HCT116 (cell line): ENCODE data around the gene ITGAL. TPM values are rescaled to one million over a fixed set of nuclear protein-coding genes. Genes with fewer than 3 reads are reported as not detected.

Source experiments
- ATAC-seq: fragments of 200-7000 bp; cut with Tn5 transposase; 2 replicates; pipeline ENCODE4 v1.9.1; 2020; ENCODE audit warnings: mild to moderate bottlenecking, moderate library complexity
- BruUV-seq: library from RNA; stranded (reverse); fragments of 400-500 nt; replicated peaks from 2 replicates; lab custom pipeline; 2021; lab: Mats Ljungman, UMichigan
- CTCF ChIA-PET: fragments of 300-600 bp; sonication (Branson Sonifier 250); formaldehyde crosslinking; loops from one replicate; lab custom pipeline; 2021; ENCODE audit warnings: antibody characterized with exemption; lab: Charles Lee
- POLR2A ChIA-PET: fragments of 300-600, 350-600 bp; sonication (Branson Sonifier 250); formaldehyde crosslinking; loops from one replicate; lab custom pipeline; 2021; ENCODE audit warnings: antibody characterized with exemption; lab: Charles Lee
- RAD21 ChIA-PET, 2 experiments: fragments of 300-600 bp; sonication (Branson Sonifier 250); formaldehyde crosslinking; loops; one replicate each; lab custom pipeline; 2023; ENCODE audit warnings: low total read pairs in 2 of 2; ENCODE audit not compliant: uncharacterized antibody in 2 of 2, unreplicated experiment in 2 of 2, low non-redundant PET in 1 of 2; lab: Charles Lee
- DNase-seq: peaks from one replicate; pipeline ENCODE4 v3.0.0-alpha.2; 2010; ENCODE audit warnings: low read depth, low spot score
- H2AFZ ChIP-seq: fragments of 200-600 bp; shearing (Covaris generic), sonication (generic); 2 replicates; pipeline ENCODE4 v1.6.1; 2017; ENCODE audit warnings: low read depth, mixed run types, mixed read lengths, antibody characterized with exemption, low read length; ENCODE audit not compliant: poor library complexity, severe bottlenecking
- H3K27ac ChIP-seq: 2 replicates; pipeline ENCODE4 v1.5.1; 2012; ENCODE audit warnings: low read depth, low read length
- H3K27me3 ChIP-seq: fragments of 200-600 bp; sonication (generic); 2 replicates; pipeline ENCODE4 v1.6.1; 2016; ENCODE audit warnings: mixed run types, low read length, mixed read lengths; ENCODE audit not compliant: insufficient read depth
- H3K36me3 ChIP-seq, 2 experiments: fragments of 200-500 bp in 1 of 2; fragments of 200-600 bp in 1 of 2; sonication (Bioruptor generic) in 1 of 2; sonication (generic) in 1 of 2; 2 replicates each; pipeline versions ENCODE4 v1.5.1 to v1.6.1; 2014 to 2016; ENCODE audit warnings: low read length in 2 of 2, inconsistent platforms in 1 of 2, mixed read lengths in 1 of 2, mixed run types in 1 of 2; ENCODE audit not compliant: insufficient read depth in 2 of 2, control insufficient read depth in 1 of 2
- H3K4me1 ChIP-seq, 2 experiments: fragments of 200-600 bp in 1 of 2; sonication (generic) in 1 of 2; 2 replicates each; pipeline versions ENCODE4 v1.5.1 to v1.6.1; 2012 to 2017; ENCODE audit warnings: low read length in 2 of 2, inconsistent platforms in 1 of 2, mild to moderate bottlenecking in 1 of 2, mixed read lengths in 1 of 2, mixed run types in 1 of 2, moderate library complexity in 1 of 2; ENCODE audit not compliant: insufficient read depth in 2 of 2, control insufficient read depth in 1 of 2
- H3K4me2 ChIP-seq: fragments of 200-600 bp; sonication (generic); 2 replicates; pipeline ENCODE4 v1.6.1; 2017; ENCODE audit warnings: mixed run types, low read length, mixed read lengths
- H3K4me3 ChIP-seq, 2 experiments: fragments of 200-600 bp in 1 of 2; sonication (generic) in 1 of 2; replicated peaks in 1 of 2; 2 replicates each; pipeline ENCODE4 v1.5.1; 2011 to 2016; ENCODE audit warnings: low read length in 2 of 2, control low read depth in 1 of 2, low read depth in 1 of 2, mild to moderate bottlenecking in 1 of 2, mixed read lengths in 1 of 2, mixed run types in 1 of 2
- H3K79me2 ChIP-seq: fragments of 200-600 bp; sonication (generic); 2 replicates; pipeline ENCODE4 v1.6.1; 2017; ENCODE audit warnings: mild to moderate bottlenecking, mixed run types, low read length, moderate library complexity, mixed read lengths; ENCODE audit not compliant: insufficient read depth
- H3K9ac ChIP-seq: fragments of 200-600 bp; sonication (generic); 2 replicates; pipeline ENCODE4 v1.6.1; 2016; ENCODE audit warnings: low read length, mixed read lengths
- H3K9me2 ChIP-seq: fragments of 200-600 bp; sonication (generic), shearing (Covaris generic); 2 replicates; pipeline ENCODE4 v1.6.1; 2017; ENCODE audit warnings: mixed run types, mild to moderate bottlenecking, moderate library complexity; ENCODE audit not compliant: insufficient read depth
- H3K9me3 ChIP-seq, 2 experiments: fragments of 200-500 bp in 1 of 2; fragments of 200-600 bp in 1 of 2; sonication (Bioruptor generic) in 1 of 2; sonication (generic) in 1 of 2; 2 replicates each; pipeline ENCODE4 v1.6.1; 2014 to 2017; ENCODE audit warnings: low read length in 2 of 2, mixed read lengths in 2 of 2, inconsistent platforms in 1 of 2, low read depth in 1 of 2, mild to moderate bottlenecking in 1 of 2, mixed run types in 1 of 2, moderate library complexity in 1 of 2; ENCODE audit not compliant: control insufficient read depth in 1 of 2, insufficient read depth in 1 of 2
- H4K20me1 ChIP-seq: fragments of 200-600 bp; sonication (generic), shearing (Covaris generic); 2 replicates; pipeline ENCODE4 v1.6.1; 2017; ENCODE audit warnings: mixed run types, mild to moderate bottlenecking, moderate library complexity; ENCODE audit not compliant: insufficient read depth
- CBX3 ChIP-seq: IDR thresholded peaks from 2 replicates; pipeline ENCODE4 v1.6.1; 2012; ENCODE audit warnings: low read depth
- CEBPB ChIP-seq: IDR thresholded peaks from 2 replicates; pipeline ENCODE4 v1.6.1; 2012; ENCODE audit warnings: low read depth
- EGR1 ChIP-seq: IDR thresholded peaks from 2 replicates; pipeline ENCODE4 v1.6.1; 2012; ENCODE audit warnings: low read depth
- EZH2 ChIP-seq: fragments of 200-600 bp; sonication (generic); IDR thresholded peaks from 2 replicates; pipeline ENCODE4 v1.6.1; 2017; ENCODE audit warnings: antibody characterized with exemption, mixed run types
- EZH2phosphoT487 ChIP-seq: fragments of 200-600 bp; IDR thresholded peaks from 2 replicates; pipeline ENCODE4 v1.6.1; 2018; ENCODE audit warnings: antibody characterized with exemption, borderline replicate concordance
- POLR2AphosphoS5 ChIP-seq: IDR thresholded peaks from 2 replicates; pipeline ENCODE4 v1.6.1; 2011; ENCODE audit warnings: mild to moderate bottlenecking, low read depth, low read length, moderate library complexity
- SP1 ChIP-seq: IDR thresholded peaks from 2 replicates; pipeline ENCODE4 v1.6.1; 2012; ENCODE audit warnings: low read depth
- ZNF274 ChIP-seq: fragments of 200-500 bp; sonication (Bioruptor generic); IDR thresholded peaks from 2 replicates; pipeline ENCODE4 v1.6.1; 2014; ENCODE audit warnings: mild to moderate bottlenecking, low read depth, low read length, inconsistent platforms
- intact Hi-C: fragments of 100-400 bp; cut with micrococcal nuclease; formaldehyde crosslinking; loops from 2 replicates; pipeline ENCODE4 v1.10.0; 2022
- total RNA-seq: library from RNA; stranded (reverse); gene quantifications from one replicate; pipeline ENCODE4 v1.2.1, GENCODE V29; 2021; ENCODE audit not compliant: unreplicated experiment
- TF ChIP-seq, protein P1 (sequence below): IDR thresholded peaks from 2 replicates; pipeline ENCODE4 v1.6.1; 2012; ENCODE audit warnings: low read depth
- TF ChIP-seq, protein P2 (sequence below): IDR thresholded peaks from 2 replicates; pipeline ENCODE4 v1.6.1; 2012
- TF ChIP-seq, protein P3 (sequence below): IDR thresholded peaks from 2 replicates; pipeline ENCODE4 v1.6.1; 2012

The ITGAL gene
- total RNA-seq, 1 experiment from 2014 or later = 1.4 TPM

DNA sequence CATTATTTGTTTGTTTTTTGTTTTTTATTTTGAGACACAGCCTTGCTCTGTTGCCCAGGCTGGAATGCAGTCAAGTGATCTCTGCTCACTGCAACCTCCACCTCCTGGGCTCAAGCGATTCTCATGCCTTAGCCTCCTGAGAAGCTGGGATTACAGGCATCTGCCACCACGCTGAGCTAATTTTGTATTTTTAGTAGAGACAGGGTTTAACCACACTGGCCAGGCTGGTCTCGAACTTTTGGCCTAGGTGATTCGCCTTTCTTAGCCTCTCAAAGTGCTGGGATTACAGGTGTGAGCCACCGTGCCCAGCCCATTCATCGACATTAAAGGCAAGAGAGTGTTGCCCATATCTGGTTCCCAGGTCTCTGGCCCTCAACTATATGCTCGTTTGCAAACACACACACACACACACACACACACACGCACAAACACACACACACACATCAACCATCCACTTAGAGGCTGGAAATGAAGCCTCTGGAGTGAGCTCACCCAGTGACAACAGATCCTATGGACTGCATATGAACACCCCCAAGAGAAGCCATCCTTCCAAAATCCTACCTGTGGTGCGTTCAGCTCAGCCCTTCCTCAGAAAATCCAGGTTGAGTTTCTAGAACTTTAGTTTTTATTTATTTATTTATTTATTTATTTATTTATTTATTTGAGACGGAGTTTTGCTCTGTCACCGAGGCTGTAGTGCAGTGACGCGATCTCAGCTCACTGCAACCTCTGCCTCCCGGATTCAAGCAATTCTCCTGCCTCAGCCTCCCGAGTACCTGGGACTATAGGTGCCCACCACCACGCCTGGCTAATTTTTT is 14.6 kb upstream of the ITGAL start:
- no TSS peak for BruUV-seq
- Histone ChIP-seq H3K4me1 (no peaks in the 10 kb centered on the region), H3K4me2 (no peak overlapping the region), H4K20me1 (no peaks in the 10 kb centered on the region), H3K4me3 (no peak overlapping the region), H3K36me3 (no peaks in the 10 kb centered on the region), H3K79me2 (no peaks in the 10 kb centered on the region), H3K27me3 (no peaks in the 10 kb centered on the region), H2AFZ (no peak overlapping the region), H3K9ac (no peak overlapping the region), H3K9me2 (no peaks in the 10 kb centered on the region), H3K9me3 (no peaks in the 10 kb centered on the region), H3K27ac (no peak overlapping the region)
- DNase-seq (no peak), ATAC-seq (no peak)
- ChIA-PET POLR2A (interaction anchor here (1.1 kb wide), 1 partner anchor 20 kb away, joined by 8 read pairs; no protein-coding TSS in a partner anchor), RAD21 (no interaction called here), CTCF (interaction anchor here (0.6 to 1.5 kb wide), 2 partner anchors 9 to 18 kb away, joined by 3 to 4 read pairs; no protein-coding TSS in a partner anchor)
- intact Hi-C loops = no loop called here
- no peak for TF ChIP-seq EZH2
- no peak for TF ChIP-seq CBX3
- TF ChIP-seq POLR2AphosphoS5 = no peak
- TF ChIP-seq ZNF274 = no peak
- TF ChIP-seq, protein P1, sequence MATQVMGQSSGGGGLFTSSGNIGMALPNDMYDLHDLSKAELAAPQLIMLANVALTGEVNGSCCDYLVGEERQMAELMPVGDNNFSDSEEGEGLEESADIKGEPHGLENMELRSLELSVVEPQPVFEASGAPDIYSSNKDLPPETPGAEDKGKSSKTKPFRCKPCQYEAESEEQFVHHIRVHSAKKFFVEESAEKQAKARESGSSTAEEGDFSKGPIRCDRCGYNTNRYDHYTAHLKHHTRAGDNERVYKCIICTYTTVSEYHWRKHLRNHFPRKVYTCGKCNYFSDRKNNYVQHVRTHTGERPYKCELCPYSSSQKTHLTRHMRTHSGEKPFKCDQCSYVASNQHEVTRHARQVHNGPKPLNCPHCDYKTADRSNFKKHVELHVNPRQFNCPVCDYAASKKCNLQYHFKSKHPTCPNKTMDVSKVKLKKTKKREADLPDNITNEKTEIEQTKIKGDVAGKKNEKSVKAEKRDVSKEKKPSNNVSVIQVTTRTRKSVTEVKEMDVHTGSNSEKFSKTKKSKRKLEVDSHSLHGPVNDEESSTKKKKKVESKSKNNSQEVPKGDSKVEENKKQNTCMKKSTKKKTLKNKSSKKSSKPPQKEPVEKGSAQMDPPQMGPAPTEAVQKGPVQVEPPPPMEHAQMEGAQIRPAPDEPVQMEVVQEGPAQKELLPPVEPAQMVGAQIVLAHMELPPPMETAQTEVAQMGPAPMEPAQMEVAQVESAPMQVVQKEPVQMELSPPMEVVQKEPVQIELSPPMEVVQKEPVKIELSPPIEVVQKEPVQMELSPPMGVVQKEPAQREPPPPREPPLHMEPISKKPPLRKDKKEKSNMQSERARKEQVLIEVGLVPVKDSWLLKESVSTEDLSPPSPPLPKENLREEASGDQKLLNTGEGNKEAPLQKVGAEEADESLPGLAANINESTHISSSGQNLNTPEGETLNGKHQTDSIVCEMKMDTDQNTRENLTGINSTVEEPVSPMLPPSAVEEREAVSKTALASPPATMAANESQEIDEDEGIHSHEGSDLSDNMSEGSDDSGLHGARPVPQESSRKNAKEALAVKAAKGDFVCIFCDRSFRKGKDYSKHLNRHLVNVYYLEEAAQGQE = no peak
- no peak for TF ChIP-seq EZH2phosphoT487
- TF ChIP-seq, protein P2, sequence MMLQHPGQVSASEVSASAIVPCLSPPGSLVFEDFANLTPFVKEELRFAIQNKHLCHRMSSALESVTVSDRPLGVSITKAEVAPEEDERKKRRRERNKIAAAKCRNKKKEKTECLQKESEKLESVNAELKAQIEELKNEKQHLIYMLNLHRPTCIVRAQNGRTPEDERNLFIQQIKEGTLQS = no peak
- TF ChIP-seq, protein P3, sequence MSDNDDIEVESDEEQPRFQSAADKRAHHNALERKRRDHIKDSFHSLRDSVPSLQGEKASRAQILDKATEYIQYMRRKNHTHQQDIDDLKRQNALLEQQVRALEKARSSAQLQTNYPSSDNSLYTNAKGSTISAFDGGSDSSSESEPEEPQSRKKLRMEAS = no peak
- TF ChIP-seq EGR1 = no peak
- TF ChIP-seq SP1 = no peak
- no peak for TF ChIP-seq CEBPB
